Adrenal gland (tissue), 5 donors: Measurements from ENCODE around the gene BIK.
A peak's percentile ranks its signal among the peaks of the same experiment; 100 is the strongest.

Source experiments
- CTCF ChIP-seq, 6 experiments: fragments of 450-650 bp in 4 of 6; fragments of 200-600 bp in 2 of 6; sonication (generic) in 1 of 6; IDR thresholded peaks; 1 replicate in 5 of 6; 2 replicates in 1 of 6; pipeline versions ENCODE4 v1.5.1 to v1.8.0; 2016 to 2021; ENCODE audit warnings: antibody characterized with exemption in 6 of 6, mild to moderate bottlenecking in 2 of 6, moderate library complexity in 1 of 6
- POLR2A ChIP-seq, 2 donors: fragments of 450-650 bp; IDR thresholded peaks; one replicate each; pipeline ENCODE4 v1.6.1; 2017; ENCODE audit warnings: antibody characterized with exemption in 2 of 2, mild to moderate bottlenecking in 2 of 2, moderate library complexity in 1 of 2
- donor health status: DM: no; HTN: no; CAD: no.

GRCh38 chr22:43088984-43089717 lies 21.4 kb upstream of the BIK start, which contains the start of gene TTLL1:
- peak in 4 of 6 experiments; percentile 5 to 48 (median 30) for TF ChIP-seq CTCF (IDR thresholded peaks at IDR 0.05)
- TF ChIP-seq POLR2A (IDR thresholded peaks at IDR 0.05): peak in 1 of 2 donors; percentile 59
